SHP77 treated with DMSO at 0.1 percent for 48 hours (cell line): ENCODE data around the gene PATE1.
"Not testable (repeated sequence)": the region's sequence is repeated elsewhere in the genome, so short reads cannot be mapped to it uniquely, and the experiment has no call there.

Experiments
- DNase-seq: peaks from one replicate; lab custom pipeline; 2025; lab: John Stamatoyannopoulos, UW

Gene PATE1

GRCh38 chr11:125745979-125746378 is at the start of gene PATE1:
TSS of gene PATE1 (plus strand) at chr11:125746279. CDS start at chr11:125746305, 26 bp downstream.
- no peak for DNase-seq

- DNase-seq = no peak
These were observed 45.0 kb upstream of the PATE1 start for GRCh38 chr11:125701018-125701610.

GRCh38 chr11:125701858-125702621 is 44.0 kb upstream of the PATE1 start:
- DNase-seq = no peak

GRCh38 chr11:125704686-125705085 is 41.4 kb upstream of the PATE1 start:
- DNase-seq = not testable (repeated sequence)

GRCh38 chr11:125720781-125721180 is 25.3 kb upstream of the PATE1 start:
- DNase-seq = no peak

GRCh38 chr11:125724125-125724524 is 22.0 kb upstream of the PATE1 start:
- DNase-seq = no peak

GRCh38 chr11:125728969-125729368 is 17.1 kb upstream of the PATE1 start:
- DNase-seq = no peak

GRCh38 chr11:125740617-125741016 is 5.5 kb upstream of the PATE1 start:
- DNase-seq = no peak

GRCh38 chr11:125743681-125744080 is 2.4 kb upstream of the PATE1 start:
- no peak for DNase-seq

GRCh38 chr11:125750629-125751028 is 4.5 kb downstream of the PATE1 start:
- no peak for DNase-seq

- no peak for DNase-seq
These were observed 10.0 kb downstream of the PATE1 start for GRCh38 chr11:125756050-125756449.

- no peak for DNase-seq
These were observed 16.4 kb downstream of the PATE1 start for GRCh38 chr11:125762445-125762844.

GRCh38 chr11:125763483-125763882 is 17.4 kb downstream of the PATE1 start:
- no peak for DNase-seq

GRCh38 chr11:125766251-125766650 is 20.2 kb downstream of the PATE1 start:
- no peak for DNase-seq

GRCh38 chr11:125768336-125769046 is 22.4 kb downstream of the PATE1 start:
- no peak for DNase-seq

- DNase-seq = no peak
These were observed 24.5 kb downstream of the PATE1 start for GRCh38 chr11:125770583-125770982.

GRCh38 chr11:125772834-125773505 is 26.9 kb downstream of the PATE1 start:
- DNase-seq = no peak

- no peak for DNase-seq
These were observed 27.4 kb downstream of the PATE1 start for GRCh38 chr11:125773516-125773915.

GRCh38 chr11:125777309-125777708 is 31.2 kb downstream of the PATE1 start:
- DNase-seq = no peak

GRCh38 chr11:125778728-125779127 is 32.6 kb downstream of the PATE1 start, which contains the start of gene PATE2:
TSS of gene PATE2 (minus strand) at chr11:125778828. CDS start at chr11:125778773, 55 bp downstream.
- no peak for DNase-seq

- DNase-seq = no peak
These were observed 38.6 kb downstream of the PATE1 start for GRCh38 chr11:125784678-125785077.

- DNase-seq = no peak
These were observed 41.7 kb downstream of the PATE1 start, which contains the start of gene PATE3 for GRCh38 chr11:125787827-125788226. TSS of gene PATE3 (plus strand) at chr11:125788127. CDS start at chr11:125788152, 25 bp downstream.
